K562 (cell line): ENCODE measurements around the gene GRB2. TPM values are rescaled to one million over a fixed set of nuclear protein-coding genes. Genes with fewer than 3 reads are reported as not detected.
A peak's percentile ranks its signal among the peaks of the same experiment; 100 is the strongest.

Experiments used
- CBX2 ChIP-seq: fragments of 200-600 bp; sonication (generic); IDR thresholded peaks from one replicate; pipeline ENCODE4 v1.6.1; 2012; ENCODE audit warnings: mild to moderate bottlenecking, low read length, inconsistent platforms; ENCODE audit not compliant: insufficient read depth, poor library complexity, severe bottlenecking
- CBX5 ChIP-seq: IDR thresholded peaks from 2 replicates; pipeline ENCODE4 v1.6.1; 2014; ENCODE audit warnings: low read depth, borderline replicate concordance
- DMBX1 ChIP-seq: fragments of 250-450 bp; sonication (Bioruptor Pico); IDR thresholded peaks from 2 replicates; pipeline ENCODE4 v1.8.0; 2022; ENCODE audit warnings: inconsistent platforms, mild to moderate bottlenecking, moderate library complexity, borderline replicate concordance
- FOXJ3 ChIP-seq: sonication (generic); formaldehyde crosslinking; IDR thresholded peaks from 2 replicates; pipeline ENCODE4 v1.4.0; 2020; ENCODE audit warnings: mild to moderate bottlenecking, missing genetic modification reagents
- FUS ChIP-seq: fragments of 200-400 bp; formaldehyde crosslinking; optimal IDR thresholded peaks from 2 replicates; pipeline ENCODE3; 2017; ENCODE audit warnings: low read depth, low read length
- KLF10 ChIP-seq: fragments of 250-450 bp; sonication (Bioruptor Pico); IDR thresholded peaks from 2 replicates; pipeline ENCODE4 v1.6.1; 2021; ENCODE audit warnings: matching md5 sums
- PHB2 ChIP-seq: fragments of 450-650 bp; IDR thresholded peaks from 2 replicates; pipeline ENCODE4 v1.6.1; 2017; ENCODE audit warnings: low read depth
- RBM25 ChIP-seq: fragments of 200-400 bp; formaldehyde crosslinking; IDR thresholded peaks from 2 replicates; pipeline ENCODE4 v1.6.1; 2018; ENCODE audit warnings: low read length, low read depth, moderate library complexity; ENCODE audit not compliant: severe bottlenecking
- SP1 ChIP-seq: sonication (generic); formaldehyde crosslinking; IDR thresholded peaks from 2 replicates; pipeline ENCODE4 v1.8.1; 2022; ENCODE audit warnings: mild to moderate bottlenecking, missing genetic modification reagents
- TAF9B ChIP-seq: fragments of 450-650 bp; IDR thresholded peaks from 2 replicates; pipeline ENCODE4 v1.6.1; 2018; ENCODE audit warnings: mild to moderate bottlenecking; ENCODE audit not compliant: partially characterized antibody
- ZC3H11A ChIP-seq: IDR thresholded peaks from 2 replicates; pipeline ENCODE4 v1.6.1; 2012; ENCODE audit warnings: low read depth, low read length, improper control_type of control experiment
- ZNF778 ChIP-seq: fragments of 450-650 bp; formaldehyde crosslinking; IDR thresholded peaks from 2 replicates; pipeline ENCODE4 v1.4.0; 2020; ENCODE audit warnings: mild to moderate bottlenecking, moderate library complexity
- polyA plus RNA-seq, 8 experiments: library from polyadenylated mRNA; depleted of rRNA in 4 of 8; stranded (reverse) in 5 of 8; unstranded in 3 of 8; fragments of >200 nt; fragmentation: Nextera tagmentation in 2 of 8; fragmentation: Illumina TruSeq in 1 of 8; extraction: Ambion mirVana in 2 of 8; extraction: Trizol in 1 of 8; gene quantifications; 2 replicates each; pipeline versions ENCODE4 v1.2.1 to v1.2.3, GENCODE V29; 2011 to 2014; ENCODE audit warnings: inconsistent platforms in 1 of 8, missing spikeins in 1 of 8
- total RNA-seq, 7 experiments: library from RNA; depleted of rRNA in 6 of 7; stranded (reverse); fragments of >200 nt in 6 of 7; fragmentation: Illumina TruSeq in 2 of 7; extraction: Trizol in 2 of 7; gene quantifications; 2 replicates each; pipeline versions ENCODE4 v1.2.1 to v1.2.3, GENCODE V29; 2011 to 2021; ENCODE audit warnings: low replicate concordance in 1 of 7
- TF ChIP-seq, protein P1 (sequence below), 2 experiments: fragments of 150-350 bp in 1 of 2; IDR thresholded peaks; 2 replicates each; pipeline ENCODE4 v1.6.1; 2012 to 2016; ENCODE audit warnings: low read depth in 2 of 2, low read length in 2 of 2, mild to moderate bottlenecking in 1 of 2, moderate library complexity in 1 of 2
- TF ChIP-seq, protein P2 (sequence below), 3 experiments: IDR thresholded peaks in 2 of 3; conservative IDR thresholded peaks in 1 of 3; 2 replicates each; pipeline ENCODE4 v1.5.1; 2011 to 2012; ENCODE audit warnings: low read length in 3 of 3, mild to moderate bottlenecking in 3 of 3, control low read depth in 2 of 3, improper control_type of control experiment in 1 of 3, inconsistent platforms in 1 of 3, low read depth in 1 of 3, mixed read lengths in 1 of 3, moderate library complexity in 1 of 3; ENCODE audit not compliant: insufficient read depth in 2 of 3
- TF ChIP-seq, protein P3 (sequence below), 2 experiments: IDR thresholded peaks; 2 replicates each; pipeline ENCODE4 v1.6.1; 2011; ENCODE audit warnings: borderline replicate concordance in 1 of 2, control low read depth in 1 of 2, low read depth in 1 of 2, low read length in 1 of 2, mild to moderate bottlenecking in 1 of 2, mixed read lengths in 1 of 2, moderate library complexity in 1 of 2; ENCODE audit not compliant: insufficient read depth in 1 of 2, insufficient read length in 1 of 2, poor library complexity in 1 of 2, severe bottlenecking in 1 of 2; ENCODE audit errors: extremely low read depth in 1 of 2
- TF ChIP-seq, protein P4 (sequence below): sonication (generic); formaldehyde crosslinking; IDR thresholded peaks from 2 replicates; pipeline ENCODE4 v1.8.0; 2022; ENCODE audit warnings: missing genetic modification reagents, mild to moderate bottlenecking, borderline replicate concordance
- TF ChIP-seq, protein P5 (sequence below): fragments of 250-450 bp; sonication (Bioruptor Pico); IDR thresholded peaks from 2 replicates; pipeline ENCODE4 v1.4.0; 2020

GRB2 gene
- total and polyA plus RNA-seq, 9 of the 15 experiments (the other 6 are each of a cell fraction or from before 2014, with no cell fraction given), result 57.2 to 136 (median 84.8) TPM

DNA sequence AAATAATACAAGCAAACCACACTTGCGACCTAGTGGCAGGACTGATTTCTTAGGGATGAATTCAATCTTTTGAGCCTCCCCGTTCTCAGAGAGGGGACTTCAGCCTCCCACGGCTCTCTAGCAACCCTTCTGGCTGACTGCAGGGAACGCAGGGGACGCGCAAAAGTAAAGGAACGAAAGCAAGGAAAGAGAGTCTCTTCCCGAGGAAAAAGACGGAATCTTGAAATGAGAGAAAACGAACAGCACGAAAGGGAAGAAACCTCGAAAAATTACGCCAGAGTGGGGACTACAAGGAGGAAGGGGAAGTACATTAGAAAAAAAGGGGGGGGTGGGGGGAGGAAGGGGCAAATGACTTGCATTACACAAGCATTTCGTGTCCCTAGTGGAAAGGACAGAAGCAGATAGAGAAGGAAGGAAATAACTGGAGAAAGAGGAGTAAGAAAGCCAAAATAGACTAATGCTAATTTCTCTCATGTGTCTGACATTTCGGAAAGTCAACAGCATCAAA is 1.2 kb downstream of the GRB2 start (continued):
- no peak for TF ChIP-seq ZC3H11A
- TF ChIP-seq KLF10 (CRISPR knock-in tag), result no peak
- TF ChIP-seq, protein P1, sequence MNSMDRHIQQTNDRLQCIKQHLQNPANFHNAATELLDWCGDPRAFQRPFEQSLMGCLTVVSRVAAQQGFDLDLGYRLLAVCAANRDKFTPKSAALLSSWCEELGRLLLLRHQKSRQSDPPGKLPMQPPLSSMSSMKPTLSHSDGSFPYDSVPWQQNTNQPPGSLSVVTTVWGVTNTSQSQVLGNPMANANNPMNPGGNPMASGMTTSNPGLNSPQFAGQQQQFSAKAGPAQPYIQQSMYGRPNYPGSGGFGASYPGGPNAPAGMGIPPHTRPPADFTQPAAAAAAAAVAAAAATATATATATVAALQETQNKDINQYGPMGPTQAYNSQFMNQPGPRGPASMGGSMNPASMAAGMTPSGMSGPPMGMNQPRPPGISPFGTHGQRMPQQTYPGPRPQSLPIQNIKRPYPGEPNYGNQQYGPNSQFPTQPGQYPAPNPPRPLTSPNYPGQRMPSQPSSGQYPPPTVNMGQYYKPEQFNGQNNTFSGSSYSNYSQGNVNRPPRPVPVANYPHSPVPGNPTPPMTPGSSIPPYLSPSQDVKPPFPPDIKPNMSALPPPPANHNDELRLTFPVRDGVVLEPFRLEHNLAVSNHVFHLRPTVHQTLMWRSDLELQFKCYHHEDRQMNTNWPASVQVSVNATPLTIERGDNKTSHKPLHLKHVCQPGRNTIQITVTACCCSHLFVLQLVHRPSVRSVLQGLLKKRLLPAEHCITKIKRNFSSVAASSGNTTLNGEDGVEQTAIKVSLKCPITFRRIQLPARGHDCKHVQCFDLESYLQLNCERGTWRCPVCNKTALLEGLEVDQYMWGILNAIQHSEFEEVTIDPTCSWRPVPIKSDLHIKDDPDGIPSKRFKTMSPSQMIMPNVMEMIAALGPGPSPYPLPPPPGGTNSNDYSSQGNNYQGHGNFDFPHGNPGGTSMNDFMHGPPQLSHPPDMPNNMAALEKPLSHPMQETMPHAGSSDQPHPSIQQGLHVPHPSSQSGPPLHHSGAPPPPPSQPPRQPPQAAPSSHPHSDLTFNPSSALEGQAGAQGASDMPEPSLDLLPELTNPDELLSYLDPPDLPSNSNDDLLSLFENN (IDR thresholded peaks at IDR 0.05; ENCODE audit: low read depth in 2 of 2, low read length in 2 of 2), result no peak
- TF ChIP-seq SP1 (CRISPR knock-in tag), result peak; percentile 66; the same call in 1 of the 2 replicates
- TF ChIP-seq PHB2, result 0 out of 2 replicates have a peak, but pooled peaks have one; percentile 4
- TF ChIP-seq, protein P2, sequence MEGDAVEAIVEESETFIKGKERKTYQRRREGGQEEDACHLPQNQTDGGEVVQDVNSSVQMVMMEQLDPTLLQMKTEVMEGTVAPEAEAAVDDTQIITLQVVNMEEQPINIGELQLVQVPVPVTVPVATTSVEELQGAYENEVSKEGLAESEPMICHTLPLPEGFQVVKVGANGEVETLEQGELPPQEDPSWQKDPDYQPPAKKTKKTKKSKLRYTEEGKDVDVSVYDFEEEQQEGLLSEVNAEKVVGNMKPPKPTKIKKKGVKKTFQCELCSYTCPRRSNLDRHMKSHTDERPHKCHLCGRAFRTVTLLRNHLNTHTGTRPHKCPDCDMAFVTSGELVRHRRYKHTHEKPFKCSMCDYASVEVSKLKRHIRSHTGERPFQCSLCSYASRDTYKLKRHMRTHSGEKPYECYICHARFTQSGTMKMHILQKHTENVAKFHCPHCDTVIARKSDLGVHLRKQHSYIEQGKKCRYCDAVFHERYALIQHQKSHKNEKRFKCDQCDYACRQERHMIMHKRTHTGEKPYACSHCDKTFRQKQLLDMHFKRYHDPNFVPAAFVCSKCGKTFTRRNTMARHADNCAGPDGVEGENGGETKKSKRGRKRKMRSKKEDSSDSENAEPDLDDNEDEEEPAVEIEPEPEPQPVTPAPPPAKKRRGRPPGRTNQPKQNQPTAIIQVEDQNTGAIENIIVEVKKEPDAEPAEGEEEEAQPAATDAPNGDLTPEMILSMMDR (IDR thresholded peaks at IDR 0.05 in 2 of 3, conservative IDR thresholded peaks at IDR 0.05 in 1 of 3; ENCODE audit: insufficient read depth in 2 of 3, low read depth in 1 of 3, low read length in 3 of 3), result peak; percentile 84 to 92 (median 90)
- TF ChIP-seq TAF9B, result no peak
- TF ChIP-seq, protein P3, sequence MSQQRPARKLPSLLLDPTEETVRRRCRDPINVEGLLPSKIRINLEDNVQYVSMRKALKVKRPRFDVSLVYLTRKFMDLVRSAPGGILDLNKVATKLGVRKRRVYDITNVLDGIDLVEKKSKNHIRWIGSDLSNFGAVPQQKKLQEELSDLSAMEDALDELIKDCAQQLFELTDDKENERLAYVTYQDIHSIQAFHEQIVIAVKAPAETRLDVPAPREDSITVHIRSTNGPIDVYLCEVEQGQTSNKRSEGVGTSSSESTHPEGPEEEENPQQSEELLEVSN (IDR thresholded peaks at IDR 0.05; ENCODE audit: borderline replicate concordance in 1 of 2, extremely low read depth in 1 of 2, insufficient read depth in 1 of 2, insufficient read length in 1 of 2, low read depth in 1 of 2, low read length in 1 of 2, poor library complexity in 1 of 2, severe bottlenecking in 1 of 2), result no peak
- TF ChIP-seq RBM25, result no peak
- no peak for TF ChIP-seq FOXJ3 (CRISPR knock-in tag)
- no peak for TF ChIP-seq DMBX1 (CRISPR knock-in tag)
- TF ChIP-seq FUS, result no peak
- TF ChIP-seq, protein P4, sequence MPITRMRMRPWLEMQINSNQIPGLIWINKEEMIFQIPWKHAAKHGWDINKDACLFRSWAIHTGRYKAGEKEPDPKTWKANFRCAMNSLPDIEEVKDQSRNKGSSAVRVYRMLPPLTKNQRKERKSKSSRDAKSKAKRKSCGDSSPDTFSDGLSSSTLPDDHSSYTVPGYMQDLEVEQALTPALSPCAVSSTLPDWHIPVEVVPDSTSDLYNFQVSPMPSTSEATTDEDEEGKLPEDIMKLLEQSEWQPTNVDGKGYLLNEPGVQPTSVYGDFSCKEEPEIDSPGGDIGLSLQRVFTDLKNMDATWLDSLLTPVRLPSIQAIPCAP (CRISPR knock-in tag), result no peak
- TF ChIP-seq ZNF778 (CRISPR knock-in tag), result no peak
- TF ChIP-seq, protein P5, sequence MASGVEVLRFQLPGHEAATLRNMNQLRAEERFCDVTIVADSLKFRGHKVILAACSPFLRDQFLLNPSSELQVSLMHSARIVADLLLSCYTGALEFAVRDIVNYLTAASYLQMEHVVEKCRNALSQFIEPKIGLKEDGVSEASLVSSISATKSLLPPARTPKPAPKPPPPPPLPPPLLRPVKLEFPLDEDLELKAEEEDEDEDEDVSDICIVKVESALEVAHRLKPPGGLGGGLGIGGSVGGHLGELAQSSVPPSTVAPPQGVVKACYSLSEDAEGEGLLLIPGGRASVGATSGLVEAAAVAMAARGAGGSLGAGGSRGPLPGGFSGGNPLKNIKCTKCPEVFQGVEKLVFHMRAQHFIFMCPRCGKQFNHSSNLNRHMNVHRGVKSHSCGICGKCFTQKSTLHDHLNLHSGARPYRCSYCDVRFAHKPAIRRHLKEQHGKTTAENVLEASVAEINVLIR (CRISPR knock-in tag), result no peak
- no peak for TF ChIP-seq CBX2
- no peak for TF ChIP-seq CBX5
